ENCODE results near the gene ZNF547.

ZNF547 gene

DNA sequence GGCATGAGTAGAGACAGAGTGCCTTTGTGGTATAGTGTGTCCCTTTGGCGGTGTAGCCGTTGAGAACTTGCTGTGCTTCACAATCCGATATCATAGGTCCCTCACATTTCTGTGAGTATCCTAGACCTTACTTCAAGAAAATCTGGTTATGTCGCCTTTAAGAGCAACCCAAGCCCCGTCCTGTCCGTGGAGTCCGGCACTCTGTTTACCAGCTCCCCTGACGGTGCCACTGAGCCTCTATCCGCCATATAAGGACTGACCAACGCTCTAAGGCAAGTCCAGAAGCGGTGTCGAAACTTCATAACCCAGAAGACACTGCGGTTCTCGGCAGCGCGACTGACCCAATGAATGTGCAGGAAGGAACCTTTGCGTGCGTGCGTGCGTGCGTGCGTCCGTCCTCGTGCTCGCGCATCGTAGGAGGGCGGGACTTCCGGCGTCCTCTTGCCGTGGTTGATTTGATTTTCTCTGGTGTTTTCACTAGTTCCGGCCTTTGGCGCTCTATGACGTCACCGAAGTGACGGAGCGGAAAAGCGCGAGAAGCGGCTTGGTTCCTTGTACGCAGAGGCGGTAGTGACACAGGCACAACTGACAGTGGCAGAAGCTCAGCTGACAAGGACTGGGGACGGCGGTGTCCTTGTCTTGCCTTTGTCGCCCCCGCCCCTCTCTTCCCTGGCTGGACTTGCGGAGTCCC, at the start of gene ZNF547, which contains the start of gene TRAPPC2B:
TSS of gene ZNF547 (plus strand) at position 555 of the 691 bp plus-strand sequence. CDS start 5,005 bp downstream, outside the sequence.
TSS of gene TRAPPC2B (plus strand) at position 555 of the 691 bp plus-strand sequence. CDS start 1,283 bp downstream, outside the sequence.
- H3K36me3 Mint-ChIP-seq = peaks cover 24 to 40% of the 10 kb centered on the region in 2 donors
- no peaks in the 10 kb centered on the region for H3K27me3 Mint-ChIP-seq
- ATAC-seq (replicated peaks) (peak; percentile 95 to 96), DNase-seq (peak; percentile 99)
- H3K9me3 Mint-ChIP-seq = peaks cover 2 to 7% of the 10 kb centered on the region in 2 donors
- H3K4me3 Mint-ChIP-seq = peak within 1 kb of the TSS; percentile 97 to 98
- H3K4me1 Mint-ChIP-seq = peaks cover 9 to 11% of the 10 kb centered on the region in 2 donors
- H3K27ac Mint-ChIP-seq = peak within 1 kb of the TSS; percentile 96

DNA sequence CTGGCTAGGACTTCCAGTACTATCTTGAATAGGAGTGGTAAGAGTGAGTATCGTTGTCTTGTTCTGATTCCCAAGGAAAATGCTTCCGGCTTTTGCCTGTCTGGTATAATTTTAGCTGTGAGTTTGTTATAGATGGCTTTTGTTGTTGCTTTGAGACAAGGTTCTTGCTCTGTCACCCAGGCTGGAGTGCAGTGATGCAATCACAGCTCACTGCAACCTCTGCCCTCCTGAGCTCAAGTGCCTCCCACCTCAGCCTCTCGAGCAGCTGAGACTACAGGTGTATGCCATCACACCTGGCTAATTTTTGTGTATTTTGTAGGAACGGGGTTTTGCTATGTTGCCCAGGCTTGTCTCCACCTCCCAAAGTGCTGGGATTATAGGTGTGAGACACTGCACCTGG, 49.2 kb upstream of the ZNF547 start:
- H3K27ac Mint-ChIP-seq = no peak overlapping the region
- peaks cover 4 to 5% of the 10 kb centered on the region in 2 donors for H3K36me3 Mint-ChIP-seq
- H3K4me1 Mint-ChIP-seq = peaks cover 6 to 7% of the 10 kb centered on the region in 2 donors
- no peak for ATAC-seq (replicated peaks)
- no peak for DNase-seq
- no peak overlapping the region for H3K4me3 Mint-ChIP-seq
- peaks cover 35 to 51% of the 10 kb centered on the region in 2 donors for H3K27me3 Mint-ChIP-seq
- peaks cover 7 to 8% of the 10 kb centered on the region in 2 donors for H3K9me3 Mint-ChIP-seq

DNA sequence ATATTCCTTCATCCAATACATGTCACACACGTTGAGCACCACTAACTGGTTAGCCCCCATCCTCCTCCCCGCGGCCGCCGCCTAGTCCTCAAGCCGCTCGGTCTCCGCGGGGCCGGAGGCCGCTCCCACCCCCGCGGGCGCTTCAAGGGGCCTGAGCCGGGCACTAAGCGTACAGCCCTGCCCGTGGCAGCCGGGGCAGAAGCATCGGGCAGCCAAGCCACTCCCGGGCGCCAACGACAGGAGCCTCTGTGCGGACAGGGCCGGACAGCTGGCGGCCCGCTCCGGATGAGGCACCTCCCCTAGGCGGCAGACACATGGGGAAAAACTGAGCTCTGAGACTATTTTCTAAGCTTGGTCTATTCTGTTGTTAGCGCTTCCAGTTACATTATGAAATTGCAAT, 45.8 kb upstream of the ZNF547 start:
- ATAC-seq (replicated peaks) (no peak), DNase-seq (no peak)
- H3K27ac Mint-ChIP-seq = no peak overlapping the region
- H3K4me3 Mint-ChIP-seq = no peak overlapping the region
- H3K4me1 Mint-ChIP-seq = peaks cover 16 to 31% of the 10 kb centered on the region in 2 donors
- H3K36me3 Mint-ChIP-seq = peaks cover 7% of the 10 kb centered on the region in 2 donors
- peaks cover 4 to 5% of the 10 kb centered on the region in 2 donors for H3K9me3 Mint-ChIP-seq
- peaks cover 35 to 51% of the 10 kb centered on the region in 2 donors for H3K27me3 Mint-ChIP-seq

DNA sequence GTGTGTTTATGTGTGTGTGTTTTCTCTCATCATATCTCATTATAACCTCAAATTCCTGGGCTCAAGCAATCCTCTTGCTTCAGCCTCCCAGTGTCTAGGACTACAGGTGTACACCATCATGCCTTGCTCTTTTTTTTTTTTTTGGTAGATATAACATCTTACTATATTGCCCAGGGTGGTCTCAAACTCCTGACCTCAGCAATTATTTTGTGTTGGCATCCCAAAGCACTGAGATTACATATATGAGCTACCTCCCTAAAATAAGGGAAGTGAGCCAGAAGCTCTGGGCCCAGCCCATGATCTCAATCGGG, 43.5 kb upstream of the ZNF547 start:
- Mint-ChIP-seq H3K4me3 (peak overlapping the region; percentile 95), H3K27ac (peak overlapping the region; percentile 99), H3K27me3 (peaks cover 28 to 33% of the 10 kb centered on the region in 2 donors), H3K36me3 (peaks cover 14 to 28% of the 10 kb centered on the region in 2 donors), H3K9me3 (peaks cover 0 to 3% of the 10 kb centered on the region in 2 donors), H3K4me1 (peaks cover 20 to 36% of the 10 kb centered on the region in 2 donors)
- ATAC-seq (replicated peaks) (peak; percentile 4 to 58), DNase-seq (no peak)

DNA sequence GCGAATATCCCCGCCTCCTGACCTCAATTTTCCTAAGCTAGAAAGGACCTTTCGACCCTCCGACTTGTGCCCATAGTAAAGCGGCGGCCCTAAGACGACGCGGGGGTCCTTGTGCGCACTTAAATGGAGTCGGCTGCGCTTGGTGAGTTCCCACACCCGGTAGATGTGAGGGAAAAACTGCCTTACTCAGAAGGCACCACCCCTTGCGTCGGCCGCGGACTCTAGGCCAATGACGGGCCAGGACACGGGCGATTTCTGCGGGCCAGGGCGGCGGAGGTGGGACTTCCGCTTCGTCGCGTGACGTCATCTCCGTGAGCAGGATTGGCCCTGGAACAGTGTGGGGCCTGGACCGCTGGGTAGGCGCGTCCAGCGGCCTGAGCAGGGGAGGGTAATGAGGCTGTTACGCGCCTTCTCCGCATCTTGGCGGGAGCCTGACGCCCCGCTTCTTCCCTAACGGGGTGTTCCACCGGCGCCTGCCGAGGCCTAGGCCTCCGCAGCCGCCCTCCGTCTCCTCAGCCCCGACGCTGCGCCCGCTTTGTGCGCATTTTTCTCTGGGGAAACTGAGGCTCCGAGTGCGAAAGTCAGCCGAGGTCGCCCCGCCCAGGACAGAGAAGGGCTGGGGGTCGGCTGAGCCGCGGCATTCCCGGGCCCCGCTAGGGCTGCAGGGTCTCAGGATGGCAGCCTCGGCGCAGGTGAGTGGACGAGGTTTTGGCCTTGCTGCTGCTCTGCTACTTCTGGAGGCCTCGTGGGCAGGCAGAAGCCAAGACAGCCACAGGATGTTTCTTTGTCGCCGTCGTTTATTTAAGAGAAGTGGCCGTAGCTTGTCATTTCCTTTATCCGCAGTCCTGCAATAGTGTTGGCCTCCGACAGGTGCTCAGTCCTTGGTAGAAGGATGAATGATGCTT, 42.9 kb upstream of the ZNF547 start, which contains the start of gene ZNF543:
TSS of gene ZNF543 (plus strand) at position 293 of the 905 bp plus-strand sequence. CDS start at position 675, 382 bp downstream.
- Mint-ChIP-seq H3K36me3 (peaks cover 18 to 33% of the 10 kb centered on the region in 2 donors), H3K4me1 (peaks cover 20 to 36% of the 10 kb centered on the region in 2 donors), H3K27ac (peak within 1 kb of the TSS; percentile 99), H3K27me3 (peaks cover 22 to 27% of the 10 kb centered on the region in 2 donors), H3K4me3 (peak within 1 kb of the TSS; percentile 95), H3K9me3 (peaks cover 0 to 3% of the 10 kb centered on the region in 2 donors)
- ATAC-seq (replicated peaks) (peak; percentile 97 to 98), DNase-seq (peak; percentile 92)

DNA sequence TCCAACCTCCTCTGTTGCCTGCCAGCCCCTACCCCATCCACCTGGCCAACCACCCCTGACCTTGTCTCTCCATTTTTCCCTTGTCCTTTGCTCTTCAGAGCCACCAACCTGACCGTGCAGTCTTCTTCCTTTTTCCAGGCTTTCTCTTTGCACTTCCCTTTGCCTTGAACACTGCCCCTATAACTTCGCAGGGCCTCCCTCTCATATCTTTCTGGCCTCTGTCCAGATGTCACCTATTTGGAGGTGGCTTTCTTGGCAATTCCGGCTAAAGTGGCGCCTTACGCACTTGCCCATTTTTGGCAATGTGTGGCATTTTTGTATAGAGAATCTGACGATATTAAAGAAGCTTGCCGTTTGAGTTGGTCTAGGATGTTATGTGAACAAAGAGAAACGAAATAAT, 42.2 kb upstream of the ZNF547 start:
- Mint-ChIP-seq H3K4me1 (peaks cover 20 to 36% of the 10 kb centered on the region in 2 donors), H3K36me3 (peaks cover 25 to 40% of the 10 kb centered on the region in 2 donors), H3K4me3 (peak overlapping the region; percentile 95), H3K27me3 (peaks cover 15 to 20% of the 10 kb centered on the region in 2 donors), H3K9me3 (peaks cover 0 to 2% of the 10 kb centered on the region in 2 donors), H3K27ac (peak overlapping the region; percentile 99)
- DNase-seq = no peak
- no peak for ATAC-seq (replicated peaks)

DNA sequence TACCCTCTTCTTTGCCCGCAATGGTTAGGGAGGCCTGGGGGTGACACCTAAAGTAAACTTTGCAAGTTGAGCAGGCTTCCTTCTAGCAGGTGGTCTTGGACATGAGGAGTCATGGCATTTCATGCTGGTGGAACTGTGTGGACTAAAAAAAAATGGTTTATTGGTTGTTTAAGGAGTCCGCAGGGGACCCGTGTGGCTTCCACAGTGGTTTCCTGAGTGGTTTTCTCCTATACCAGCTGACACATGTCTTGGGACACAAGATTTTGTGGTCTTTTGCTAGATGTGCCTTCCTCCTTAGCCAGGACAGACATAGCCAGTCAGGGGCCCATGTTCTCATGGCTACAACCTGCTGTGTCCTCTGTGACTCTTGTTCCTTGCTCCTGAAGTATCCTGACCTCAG, 41.6 kb upstream of the ZNF547 start:
- peak overlapping the region; percentile 95 for H3K4me3 Mint-ChIP-seq

DNA sequence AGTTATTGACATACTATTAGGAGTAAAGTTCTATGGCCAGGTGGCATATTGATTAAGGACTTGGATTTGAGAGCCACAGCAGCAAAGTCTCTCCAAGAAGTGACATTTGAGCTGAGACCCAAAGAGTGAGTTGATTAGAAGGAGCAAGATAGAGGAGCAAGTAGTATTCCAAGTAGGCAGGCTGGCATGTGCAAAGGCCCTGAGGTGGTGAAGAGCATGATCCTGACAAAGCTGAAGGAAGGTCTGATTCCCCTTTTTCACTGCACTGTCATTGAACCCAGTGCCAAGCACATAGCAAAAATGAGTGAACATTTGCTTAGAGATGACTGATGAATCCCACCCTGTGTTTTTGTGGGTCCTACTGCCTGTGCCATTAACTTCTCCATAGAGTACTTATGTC, 38.4 kb upstream of the ZNF547 start:
- H3K4me1 Mint-ChIP-seq = peaks cover 15 to 24% of the 10 kb centered on the region in 2 donors
- H3K4me3 Mint-ChIP-seq = no peak overlapping the region
- no peak for DNase-seq
- no peaks in the 10 kb centered on the region for H3K27me3 Mint-ChIP-seq
- ATAC-seq (replicated peaks) = no peak
- peaks cover 61 to 79% of the 10 kb centered on the region in 2 donors for H3K36me3 Mint-ChIP-seq
- peaks cover 7 to 10% of the 10 kb centered on the region in 2 donors for H3K9me3 Mint-ChIP-seq
- no peak overlapping the region for H3K27ac Mint-ChIP-seq

More for the DNA sequence above, 41.6 kb upstream of the ZNF547 start:
- peaks cover 0 to 1% of the 10 kb centered on the region in 2 donors for H3K9me3 Mint-ChIP-seq
- peaks cover 11 to 14% of the 10 kb centered on the region in 2 donors for H3K27me3 Mint-ChIP-seq
- H3K27ac Mint-ChIP-seq = no peak overlapping the region
- H3K4me1 Mint-ChIP-seq = peaks cover 22 to 36% of the 10 kb centered on the region in 2 donors
- peaks cover 30 to 47% of the 10 kb centered on the region in 2 donors for H3K36me3 Mint-ChIP-seq
- ATAC-seq (replicated peaks) (no peak), DNase-seq (no peak)

DNA sequence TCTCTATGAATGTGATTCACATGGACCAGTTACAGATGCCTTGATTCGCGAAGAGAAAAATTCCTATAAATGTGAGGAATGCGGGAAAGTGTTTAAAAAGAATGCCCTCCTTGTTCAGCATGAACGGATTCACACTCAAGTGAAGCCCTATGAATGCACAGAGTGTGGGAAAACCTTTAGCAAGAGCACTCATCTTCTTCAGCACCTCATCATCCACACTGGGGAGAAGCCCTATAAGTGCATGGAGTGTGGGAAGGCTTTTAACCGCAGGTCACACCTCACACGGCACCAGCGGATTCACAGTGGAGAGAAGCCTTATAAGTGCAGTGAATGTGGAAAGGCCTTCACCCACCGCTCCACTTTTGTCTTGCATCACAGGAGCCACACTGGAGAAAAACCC, 35.4 kb upstream of the ZNF547 start:
- H3K4me3 Mint-ChIP-seq = no peak overlapping the region
- no peaks in the 10 kb centered on the region for H3K27me3 Mint-ChIP-seq
- peaks cover 0 to 2% of the 10 kb centered on the region in 2 donors for H3K4me1 Mint-ChIP-seq
- DNase-seq (no peak), ATAC-seq (replicated peaks) (no peak)
- H3K9me3 Mint-ChIP-seq = peaks cover 7 to 10% of the 10 kb centered on the region in 2 donors
- H3K36me3 Mint-ChIP-seq = peaks cover 71 to 89% of the 10 kb centered on the region in 2 donors
- H3K27ac Mint-ChIP-seq = no peak overlapping the region

DNA sequence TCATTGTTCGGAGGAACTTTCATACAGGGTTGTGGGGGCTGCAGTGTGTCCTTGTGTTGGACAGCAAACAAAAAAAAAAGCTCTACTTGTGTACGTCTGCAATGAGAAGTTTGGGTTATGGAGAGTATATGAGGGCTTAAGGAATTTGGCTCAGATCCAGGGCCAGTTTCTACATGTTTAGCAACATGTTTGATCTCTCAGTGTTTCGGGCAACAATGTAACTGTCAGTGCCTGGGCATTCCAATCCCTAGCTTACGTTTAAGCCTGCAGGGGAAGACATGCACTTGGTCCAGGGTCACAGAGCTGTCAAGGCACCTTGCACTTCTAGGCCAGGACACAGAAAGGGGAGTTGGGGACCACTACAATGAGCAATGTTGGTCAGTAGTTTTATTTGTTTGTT, 29.2 kb upstream of the ZNF547 start:
- Mint-ChIP-seq H3K27me3 (no peaks in the 10 kb centered on the region), H3K9me3 (peaks cover 0 to under 1% of the 10 kb centered on the region in 2 donors), H3K4me3 (no peak overlapping the region), H3K4me1 (no peaks in the 10 kb centered on the region), H3K27ac (no peak overlapping the region), H3K36me3 (peaks cover 36 to 59% of the 10 kb centered on the region in 2 donors)
- no peak for DNase-seq
- ATAC-seq (replicated peaks) = no peak

DNA sequence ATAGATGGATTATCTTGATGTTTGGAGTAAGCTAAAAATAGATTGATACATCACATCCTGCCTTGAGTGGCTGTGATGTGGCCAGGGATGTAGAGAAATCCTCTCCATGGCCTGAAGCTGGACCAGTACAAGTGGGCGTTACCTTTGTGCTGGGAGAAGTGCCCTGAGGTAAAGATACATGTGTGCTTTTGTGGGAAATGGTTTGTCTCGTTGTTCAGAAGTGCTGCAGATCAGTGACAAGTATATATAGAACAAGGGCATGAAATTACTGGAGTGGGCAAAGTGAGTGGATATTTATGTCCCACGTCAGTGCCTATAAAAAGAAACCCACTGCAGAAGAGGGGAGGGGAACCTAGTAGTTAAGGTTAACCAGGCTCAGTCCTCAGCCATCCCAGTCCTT, 24.5 kb upstream of the ZNF547 start:
- DNase-seq = no peak
- no peaks in the 10 kb centered on the region for H3K9me3 Mint-ChIP-seq
- H3K27me3 Mint-ChIP-seq = no peaks in the 10 kb centered on the region
- ATAC-seq (replicated peaks) = no peak
- H3K4me3 Mint-ChIP-seq = no peak overlapping the region
- H3K27ac Mint-ChIP-seq = no peak overlapping the region
- H3K36me3 Mint-ChIP-seq = peaks cover 18 to 25% of the 10 kb centered on the region in 2 donors
- peaks cover 3 to 6% of the 10 kb centered on the region in 2 donors for H3K4me1 Mint-ChIP-seq

DNA sequence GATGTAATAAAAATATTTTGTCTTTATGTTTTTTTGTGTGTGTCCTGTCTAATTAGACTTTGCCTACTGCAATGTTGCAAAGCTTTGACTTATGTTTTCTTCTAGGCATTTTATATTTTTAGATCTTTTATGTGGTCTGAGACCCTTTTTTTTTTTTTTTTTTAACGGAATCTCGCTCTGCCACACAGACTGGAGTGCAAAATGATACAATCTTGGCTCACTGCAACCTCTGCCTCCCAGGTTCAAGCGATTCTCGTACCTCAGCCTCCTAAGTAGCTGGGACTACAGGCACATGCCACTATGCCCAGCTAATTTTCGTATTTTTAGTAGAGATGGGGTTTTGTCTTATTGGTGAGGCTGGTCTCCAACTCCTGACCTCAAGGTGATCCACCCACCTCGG, 20.8 kb upstream of the ZNF547 start:
- no peaks in the 10 kb centered on the region for H3K9me3 Mint-ChIP-seq
- peaks cover 2 to 7% of the 10 kb centered on the region in 2 donors for H3K36me3 Mint-ChIP-seq
- peaks cover 3 to 9% of the 10 kb centered on the region in 2 donors for H3K27me3 Mint-ChIP-seq
- H3K4me3 Mint-ChIP-seq = no peak overlapping the region
- ATAC-seq (replicated peaks) = no peak
- H3K4me1 Mint-ChIP-seq = peaks cover 3 to 6% of the 10 kb centered on the region in 2 donors
- DNase-seq = no peak
- no peak overlapping the region for H3K27ac Mint-ChIP-seq

DNA sequence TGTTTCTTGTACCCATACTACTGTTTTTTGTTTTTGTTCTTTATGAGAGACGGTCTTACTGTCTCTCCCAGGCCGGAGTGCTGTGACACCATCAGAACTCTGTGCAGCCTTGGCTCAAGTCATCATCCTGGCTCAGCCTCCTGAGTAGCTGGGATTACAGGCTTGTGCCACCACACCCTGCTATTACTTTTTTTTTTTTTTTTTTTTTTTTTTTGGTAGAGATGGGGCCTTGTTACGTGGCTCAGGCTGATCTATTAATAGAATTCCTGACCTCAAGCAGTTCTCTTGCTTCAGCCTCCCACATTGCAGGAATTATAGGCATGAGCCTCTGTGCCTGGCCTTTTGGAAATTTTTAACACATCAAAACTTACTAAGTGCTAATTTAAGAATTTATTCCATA, 15.2 kb upstream of the ZNF547 start:
- peaks cover 18 to 24% of the 10 kb centered on the region in 2 donors for H3K36me3 Mint-ChIP-seq
- no peak overlapping the region for H3K27ac Mint-ChIP-seq
- peaks cover 3 to 12% of the 10 kb centered on the region in 2 donors for H3K27me3 Mint-ChIP-seq
- H3K9me3 Mint-ChIP-seq = peaks cover 0 to 9% of the 10 kb centered on the region in 2 donors
- peaks cover 21 to 29% of the 10 kb centered on the region in 2 donors for H3K4me1 Mint-ChIP-seq
- ATAC-seq (replicated peaks) (no peak), DNase-seq (no peak)
- H3K4me3 Mint-ChIP-seq = no peak overlapping the region
